Vagina (tissue), 2 donors: ENCODE measurements around the gene SLC6A4. TPM values are rescaled to one million over a fixed set of nuclear protein-coding genes. Genes with fewer than 3 reads are reported as not detected.

Experiments
- DNase-seq, 2 donors: peaks; one replicate each; pipeline ENCODE4 v3.0.0-alpha.2; 2017; ENCODE audit errors: extremely low spot score in 2 of 2
- H3K27ac ChIP-seq: fragments of 200-600 bp; sonication (generic); one replicate; pipeline ENCODE4 v1.5.1; 2019
- H3K27me3 ChIP-seq: fragments of 200-600 bp; sonication (generic); one replicate; pipeline ENCODE4 v1.5.1; 2019
- H3K36me3 ChIP-seq, 2 donors: fragments of 200-600 bp; sonication (generic); one replicate each; pipeline ENCODE4 v1.5.1; 2017 to 2019
- H3K4me1 ChIP-seq: fragments of 200-600 bp; sonication (generic); one replicate; pipeline ENCODE4 v1.5.1; 2019
- H3K4me3 ChIP-seq, 2 donors: fragments of 200-600 bp; sonication (generic); 1 replicate in 1 of 2; 2 replicates in 1 of 2; pipeline ENCODE4 v1.5.1; 2016 to 2019
- H3K9me3 ChIP-seq: fragments of 200-600 bp; sonication (generic); one replicate; pipeline ENCODE4 v1.5.1; 2019
- CTCF ChIP-seq, 3 experiments: fragments of 450-650 bp in 2 of 3; fragments of 200-600 bp in 1 of 3; sonication (generic) in 1 of 3; IDR thresholded peaks; one replicate each; pipeline ENCODE4 v1.5.1; 2017 to 2019; ENCODE audit warnings: antibody characterized with exemption in 3 of 3, mild to moderate bottlenecking in 2 of 3, moderate library complexity in 2 of 3
- POLR2A ChIP-seq, 2 donors: fragments of 450-650 bp; IDR thresholded peaks; one replicate each; pipeline ENCODE4 v1.6.1; 2017; ENCODE audit warnings: antibody characterized with exemption in 2 of 2, mild to moderate bottlenecking in 2 of 2, moderate library complexity in 2 of 2
- POLR2AphosphoS5 ChIP-seq, 2 donors: sonication (generic); formaldehyde crosslinking; IDR thresholded peaks; one replicate each; pipeline ENCODE4 v1.9.0; 2017; ENCODE audit warnings: antibody characterized with exemption in 2 of 2, mild to moderate bottlenecking in 2 of 2, low read depth in 1 of 2; ENCODE audit not compliant: insufficient read depth in 1 of 2
- intact Hi-C: fragments of 100-400 bp; cut with DNase I; formaldehyde crosslinking; loops from one replicate; pipeline ENCODE4 v1.15.1; 2023
- total RNA-seq: library from RNA; depleted of rRNA; stranded (reverse); fragments of >200 nt; gene quantifications from one replicate; pipeline ENCODE4 v1.2.3, GENCODE V29; 2016

SLC6A4 gene
- total RNA-seq, 1 donor from 2014 or later: 0.98 TPM

GRCh38 chr17:30246460-30246859, 11.0 kb upstream of the SLC6A4 start:
- Histone ChIP-seq H3K9me3 (no peaks in the 10 kb centered on the region), H3K4me3 (no peak overlapping the region), H3K27me3 (no peaks in the 10 kb centered on the region), H3K4me1 (no peaks in the 10 kb centered on the region), H3K36me3 (peaks cover 0 to 24% of the 10 kb centered on the region in 2 donors), H3K27ac (no peak overlapping the region)
- no peak for DNase-seq
- intact Hi-C loops: no loop called here
- no peak for TF ChIP-seq CTCF (IDR thresholded peaks at IDR 0.05)
- TF ChIP-seq POLR2AphosphoS5 (IDR thresholded peaks at IDR 0.05; ENCODE audit: insufficient read depth in 1 of 2, low read depth in 1 of 2): no peak
- TF ChIP-seq POLR2A (IDR thresholded peaks at IDR 0.05): no peak

GRCh38 chr17:30244853-30245385, 9.4 kb upstream of the SLC6A4 start:
- TF ChIP-seq POLR2A (IDR thresholded peaks at IDR 0.05): no peak
- TF ChIP-seq POLR2AphosphoS5 (IDR thresholded peaks at IDR 0.05; ENCODE audit: insufficient read depth in 1 of 2, low read depth in 1 of 2): no peak
- TF ChIP-seq CTCF (IDR thresholded peaks at IDR 0.05): no peak
- Histone ChIP-seq H3K36me3 (peaks cover 0 to 24% of the 10 kb centered on the region in 2 donors), H3K4me3 (no peak overlapping the region), H3K9me3 (no peaks in the 10 kb centered on the region), H3K27ac (no peak overlapping the region), H3K27me3 (no peaks in the 10 kb centered on the region), H3K4me1 (no peaks in the 10 kb centered on the region)
- intact Hi-C loops: no loop called here
- no peak for DNase-seq

GRCh38 chr17:30243568-30243967, 8.1 kb upstream of the SLC6A4 start:
- Histone ChIP-seq H3K4me3 (no peak overlapping the region), H3K36me3 (peaks cover 0 to 11% of the 10 kb centered on the region in 2 donors), H3K4me1 (no peaks in the 10 kb centered on the region), H3K27ac (no peak overlapping the region), H3K27me3 (no peaks in the 10 kb centered on the region), H3K9me3 (no peaks in the 10 kb centered on the region)
- no peak for DNase-seq
- TF ChIP-seq POLR2AphosphoS5 (IDR thresholded peaks at IDR 0.05; ENCODE audit: insufficient read depth in 1 of 2, low read depth in 1 of 2): no peak
- no peak for TF ChIP-seq POLR2A (IDR thresholded peaks at IDR 0.05)
- no peak for TF ChIP-seq CTCF (IDR thresholded peaks at IDR 0.05)
- intact Hi-C loops: no loop called here

GRCh38 chr17:30243002-30243401, 7.5 kb upstream of the SLC6A4 start:
- H3K27me3 ChIP-seq: no peaks in the 10 kb centered on the region
- no peak overlapping the region for H3K27ac ChIP-seq
- H3K4me1 ChIP-seq: no peaks in the 10 kb centered on the region
- no peaks in the 10 kb centered on the region for H3K9me3 ChIP-seq
- TF ChIP-seq CTCF (IDR thresholded peaks at IDR 0.05): no peak
- no peak for TF ChIP-seq POLR2AphosphoS5 (IDR thresholded peaks at IDR 0.05; ENCODE audit: insufficient read depth in 1 of 2, low read depth in 1 of 2)
- no peak for TF ChIP-seq POLR2A (IDR thresholded peaks at IDR 0.05)
- H3K4me3 ChIP-seq: no peak overlapping the region
- DNase-seq: no peak
- peaks cover 0 to 5% of the 10 kb centered on the region in 2 donors for H3K36me3 ChIP-seq
- intact Hi-C loops: no loop called here

- DNase-seq: no peak
- H3K27ac ChIP-seq: no peak overlapping the region
- no peaks in the 10 kb centered on the region for H3K27me3 ChIP-seq
- no peaks in the 10 kb centered on the region for H3K9me3 ChIP-seq
- no peaks in the 10 kb centered on the region for H3K36me3 ChIP-seq
- H3K4me1 ChIP-seq: peaks cover 18% of the 10 kb centered on the region
- no peak overlapping the region for H3K4me3 ChIP-seq
- TF ChIP-seq POLR2A (IDR thresholded peaks at IDR 0.05) (no peak), CTCF (IDR thresholded peaks at IDR 0.05) (no peak), POLR2AphosphoS5 (IDR thresholded peaks at IDR 0.05; ENCODE audit: insufficient read depth in 1 of 2, low read depth in 1 of 2) (no peak)
- intact Hi-C loops: no loop called here
Observed at GRCh38 chr17:30241051-30241450, 5.6 kb upstream of the SLC6A4 start.
